GM21576 (cell line): Measurements from ENCODE around the gene NIPAL3.

Experiments
- ATAC-seq: cut with Tn5 transposase; IDR thresholded peaks from one replicate; pipeline ENCODE4 v1.9.1; 2021; ENCODE audit warnings: mild to moderate bottlenecking, moderate library complexity; ENCODE audit not compliant: unreplicated experiment

NIPAL3 gene

GRCh38 chr1:24415334-24415909 is at the start of gene NIPAL3:
TSS of gene NIPAL3 (plus strand) at chr1:24415802. CDS start at chr1:24419548, 3,746 bp downstream.
- ATAC-seq, result peak; percentile 93

DNA sequence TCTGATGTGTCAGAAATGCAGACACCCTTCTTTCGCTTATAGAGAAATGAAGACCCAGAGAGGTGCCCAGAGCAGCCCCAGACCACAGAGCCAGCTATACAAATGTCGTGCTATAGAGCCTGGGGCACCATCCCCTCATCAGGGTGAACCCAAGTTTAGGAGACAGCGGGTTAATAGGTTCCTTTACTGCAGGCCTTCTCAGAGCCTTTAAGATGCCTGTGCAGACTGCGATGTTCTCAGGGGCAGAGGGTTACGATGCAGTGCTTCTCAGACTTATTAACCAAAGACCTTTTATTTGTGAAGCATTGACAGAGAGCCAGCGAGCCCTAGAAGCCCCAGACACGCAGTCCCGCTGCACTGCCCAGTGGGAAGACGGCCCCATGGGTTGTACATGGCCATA is 48.9 kb upstream of the NIPAL3 start:
- ATAC-seq, result no peak

- no peak for ATAC-seq
Measured at GRCh38 chr1:24369199-24369598, 46.4 kb upstream of the NIPAL3 start.

- ATAC-seq, result no peak
Measured at GRCh38 chr1:24369801-24370200, 45.8 kb upstream of the NIPAL3 start.

DNA sequence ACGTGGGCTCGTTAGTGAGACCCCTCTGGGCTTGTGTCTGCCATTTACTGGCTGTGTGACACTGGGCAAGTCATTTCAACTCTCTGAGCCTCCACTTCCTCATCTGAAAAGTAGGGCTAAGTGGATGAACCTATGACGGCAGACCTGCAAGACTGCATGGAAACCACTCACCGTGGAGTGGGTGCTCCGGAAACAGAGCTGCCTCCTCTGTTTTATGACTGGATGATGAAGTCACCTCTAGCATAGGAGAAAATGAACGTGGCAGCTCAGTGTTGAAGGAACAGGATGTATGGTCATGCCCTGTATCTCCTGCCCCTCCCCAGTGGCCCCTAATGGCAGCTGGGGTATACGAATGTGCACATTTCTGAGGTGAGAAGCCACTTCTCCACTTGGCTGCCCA is 42.6 kb upstream of the NIPAL3 start:
- no peak for ATAC-seq

DNA sequence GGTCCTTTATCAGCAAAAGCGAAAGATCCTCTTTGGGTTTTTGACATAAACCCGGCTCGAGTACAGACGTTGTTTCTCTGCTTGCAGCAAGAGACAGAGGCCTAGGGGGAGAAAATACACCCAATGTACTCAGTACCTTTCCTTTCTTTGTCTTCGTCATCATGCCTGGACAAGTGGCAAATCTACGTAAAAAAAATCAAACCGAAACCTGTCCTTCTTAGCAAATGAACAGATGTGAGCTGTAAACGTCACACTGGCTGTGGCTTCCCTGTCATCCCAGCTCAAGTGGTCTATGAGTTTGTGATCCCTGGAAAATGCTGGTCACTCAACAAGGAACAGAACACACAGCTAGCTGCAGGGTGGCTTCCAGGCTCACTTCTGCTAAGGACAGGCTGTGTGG is 41.9 kb upstream of the NIPAL3 start:
- no peak for ATAC-seq

DNA sequence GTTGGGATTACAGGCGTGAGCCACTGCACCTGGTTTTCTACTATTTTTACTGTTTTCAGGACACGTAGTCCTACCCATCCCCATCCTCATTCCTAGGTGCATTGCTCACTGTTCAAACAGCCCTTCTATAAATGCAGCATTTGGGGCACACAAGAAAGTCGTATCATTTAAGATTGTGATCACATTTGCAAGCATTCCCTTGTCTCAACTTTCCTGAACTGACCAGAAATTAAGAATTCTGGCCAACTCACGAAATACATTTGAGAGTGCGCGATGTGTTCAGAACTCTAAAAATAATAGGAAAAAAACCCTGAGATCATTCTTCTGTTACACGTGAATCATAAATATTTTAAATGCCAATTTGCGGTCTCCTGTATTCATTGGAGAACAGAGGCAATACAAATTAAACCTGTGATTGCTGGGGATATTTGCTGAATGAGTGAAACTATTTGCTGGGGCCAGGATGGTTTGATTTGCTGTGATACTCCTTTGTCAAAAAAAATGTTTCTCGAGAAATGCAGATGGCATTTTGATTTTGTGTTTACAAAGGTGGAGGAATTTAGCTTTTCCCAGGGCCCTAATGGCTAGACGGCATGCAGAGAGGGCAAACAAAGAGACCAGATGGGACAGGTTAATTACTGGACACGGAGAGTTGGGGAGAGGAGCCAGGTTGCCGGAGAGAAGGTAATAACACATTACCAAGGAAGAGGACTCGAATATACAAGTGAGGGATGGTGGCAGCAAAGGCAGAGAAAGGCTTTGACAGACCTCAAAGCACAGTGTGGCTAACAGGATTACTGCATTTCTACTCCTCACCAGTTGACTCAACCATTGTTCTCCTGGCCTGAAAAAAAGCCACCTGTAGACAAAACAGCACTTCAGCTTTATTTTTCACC is 40.5 kb upstream of the NIPAL3 start:
- ATAC-seq, result no peak

DNA sequence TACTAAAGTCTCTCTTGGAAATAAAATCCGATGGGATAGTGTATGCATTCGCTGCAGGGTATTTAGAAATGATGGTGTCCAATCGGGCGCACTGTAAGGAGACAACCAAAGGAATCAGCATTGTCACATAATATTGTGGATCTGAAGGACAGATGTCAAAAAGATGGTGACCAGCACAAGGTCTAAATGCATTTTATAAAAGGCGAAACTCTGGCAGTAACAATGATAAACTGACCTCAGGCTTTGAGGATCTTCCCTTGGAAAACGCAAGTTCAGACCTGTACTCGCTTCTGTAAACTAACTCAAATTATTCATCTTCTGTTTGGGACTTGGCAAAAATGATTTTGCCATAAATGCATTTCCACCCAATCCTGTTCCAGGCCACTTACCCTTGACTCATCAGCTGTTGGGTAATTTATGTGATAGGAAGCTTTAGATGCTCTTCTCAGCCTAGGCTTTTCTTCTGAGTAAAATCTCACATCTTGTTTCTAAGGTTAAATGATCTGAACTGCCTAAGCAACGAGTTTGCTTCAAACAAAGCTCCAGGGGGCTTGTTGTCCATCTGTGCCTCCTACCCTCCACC is 35.8 kb upstream of the NIPAL3 start:
- no peak for ATAC-seq

DNA sequence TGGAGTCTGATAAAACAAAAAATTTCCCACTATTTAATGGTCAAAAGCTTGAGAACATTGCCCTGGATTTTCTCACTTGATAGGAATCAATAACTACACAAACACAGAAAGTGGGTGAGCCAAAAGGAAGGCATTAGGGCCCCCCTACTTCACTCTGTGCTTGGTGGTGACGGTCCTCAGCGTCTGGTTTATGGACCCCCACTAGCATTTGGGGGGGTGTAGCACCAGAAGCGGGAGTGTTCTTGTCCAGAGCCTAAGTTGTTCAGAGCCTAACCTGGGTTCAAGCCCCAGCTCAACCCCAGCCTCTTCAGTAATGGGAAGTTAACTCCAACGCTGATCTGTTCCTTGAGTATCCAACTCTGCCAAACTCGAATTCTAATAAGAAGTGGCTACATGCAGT is 35.1 kb upstream of the NIPAL3 start:
- no peak for ATAC-seq

DNA sequence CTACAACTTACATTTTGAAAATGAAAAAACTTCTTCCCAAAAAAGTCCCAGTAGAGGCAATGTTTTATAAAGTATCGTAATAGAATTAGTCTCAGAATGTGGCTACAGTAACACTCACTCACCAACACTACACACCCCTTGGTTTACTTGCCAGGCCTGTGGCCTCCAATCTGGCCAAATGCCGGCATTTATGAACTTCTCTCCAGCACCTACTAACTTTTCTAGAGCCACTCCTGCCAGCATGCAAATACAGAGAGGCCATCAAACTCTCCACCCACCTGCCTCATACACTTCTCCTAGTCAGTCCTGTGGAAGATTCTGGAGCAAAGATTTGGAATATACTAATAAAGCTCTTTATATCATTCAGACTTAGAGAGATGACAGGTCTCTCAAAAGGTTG is 34.3 kb upstream of the NIPAL3 start:
- ATAC-seq, result no peak

GRCh38 chr1:24382165-24382577 is 33.4 kb upstream of the NIPAL3 start:
- no peak for ATAC-seq

DNA sequence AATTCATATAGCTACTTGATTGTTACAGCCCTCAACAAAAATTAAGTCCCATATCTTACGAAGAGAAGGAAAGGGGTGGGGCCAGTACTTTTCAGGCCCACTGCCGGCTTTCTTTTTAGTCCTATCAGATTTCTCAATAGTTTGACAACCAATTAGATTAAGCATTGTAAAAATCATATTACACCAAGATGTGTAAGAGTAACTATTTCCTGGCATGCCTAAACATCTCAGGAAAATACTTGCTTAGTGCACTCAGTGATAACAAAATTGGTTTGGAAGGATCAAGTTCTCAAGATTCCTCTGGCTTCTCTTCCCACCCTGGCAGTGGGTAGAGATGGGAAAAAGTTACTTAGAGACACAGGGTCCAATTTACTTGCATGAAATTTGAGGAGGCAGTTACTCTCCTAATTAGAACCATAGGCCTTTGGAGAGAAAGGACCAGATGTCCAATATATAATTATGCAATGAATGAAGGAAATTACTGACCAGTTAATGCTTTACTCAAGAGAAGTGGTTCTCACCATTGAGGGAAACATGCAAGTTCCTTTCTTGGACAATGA is 32.1 kb upstream of the NIPAL3 start:
- no peak for ATAC-seq

GRCh38 chr1:24384251-24385090 is 31.1 kb upstream of the NIPAL3 start:
- ATAC-seq, result peak; percentile 72

DNA sequence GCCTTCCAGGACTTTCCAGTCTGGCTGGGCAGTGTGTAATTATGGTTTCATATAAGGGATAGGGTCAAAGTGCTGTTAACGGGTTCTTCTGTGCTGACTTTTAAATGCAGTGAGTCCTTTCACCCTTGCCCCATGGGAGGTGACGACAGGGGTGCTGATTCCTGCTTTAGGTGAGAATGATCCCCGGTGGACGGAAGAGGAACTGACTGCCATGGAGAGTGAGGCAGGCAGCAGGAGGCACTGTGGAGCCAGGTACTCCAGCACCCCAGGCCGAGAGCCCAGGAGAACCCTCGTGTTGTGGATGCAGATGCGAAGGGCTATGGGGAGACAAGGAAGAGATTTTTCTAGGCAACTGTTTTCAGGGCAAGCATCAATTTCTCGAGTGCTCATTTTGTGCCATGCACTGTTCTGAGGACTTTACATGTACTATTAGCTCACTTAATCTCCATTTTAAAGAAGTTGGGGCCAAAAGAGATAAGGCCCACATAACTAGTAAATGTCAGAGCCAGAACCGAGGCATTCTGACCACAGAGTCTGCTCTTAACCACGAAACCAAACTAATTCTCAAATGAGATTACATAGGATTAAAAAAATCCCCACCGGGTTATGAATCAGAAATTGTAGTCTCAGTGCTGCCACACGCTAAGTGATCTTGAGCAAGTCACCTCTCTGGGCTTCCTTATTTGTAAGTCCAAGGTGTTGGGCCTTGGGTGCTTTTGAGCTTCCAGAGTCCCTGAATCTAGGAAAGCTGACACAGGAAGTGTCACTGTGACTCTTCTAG is 30.3 kb upstream of the NIPAL3 start:
- ATAC-seq, result no peak

DNA sequence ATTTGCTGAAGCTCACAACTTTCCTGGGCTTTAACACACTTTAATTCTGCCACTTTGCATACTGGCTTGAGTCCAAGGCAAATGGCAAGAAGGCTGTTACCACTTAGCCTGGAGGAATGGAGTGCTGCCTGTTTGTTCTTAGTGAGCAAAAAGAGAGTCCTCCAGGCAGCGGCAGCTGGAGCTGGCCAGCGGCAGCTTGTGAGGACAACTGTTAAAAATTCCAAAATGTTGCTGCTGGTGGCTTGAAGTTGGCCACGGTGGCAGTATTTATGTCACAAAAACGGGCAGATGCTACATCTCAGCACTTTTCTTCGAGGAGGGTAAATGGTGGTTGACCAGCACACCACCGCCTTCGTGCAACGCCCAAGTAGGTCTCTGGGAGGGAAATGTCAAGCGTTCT is 29.4 kb upstream of the NIPAL3 start:
- ATAC-seq, result no peak

DNA sequence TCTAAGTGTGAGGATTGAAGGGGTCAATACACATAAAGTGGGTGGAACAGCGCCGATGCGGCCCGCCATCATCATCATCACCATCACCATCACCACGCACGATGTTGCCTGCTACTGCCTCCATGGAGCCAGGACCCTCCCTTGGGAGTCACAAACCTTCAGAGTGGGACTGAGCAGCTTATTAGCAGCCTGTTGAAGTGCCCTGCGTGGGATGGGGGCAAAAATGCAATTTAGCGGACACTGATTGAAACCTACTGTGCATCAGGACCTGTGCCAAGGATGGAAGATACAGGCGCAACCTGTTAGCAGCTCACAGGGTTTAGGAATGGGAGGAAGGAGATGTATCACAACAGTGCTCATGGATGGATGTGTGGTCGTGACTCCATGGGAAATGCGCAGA is 28.7 kb upstream of the NIPAL3 start:
- ATAC-seq, result no peak

GRCh38 chr1:24387636-24388175 is 27.9 kb upstream of the NIPAL3 start:
- ATAC-seq, result no peak

DNA sequence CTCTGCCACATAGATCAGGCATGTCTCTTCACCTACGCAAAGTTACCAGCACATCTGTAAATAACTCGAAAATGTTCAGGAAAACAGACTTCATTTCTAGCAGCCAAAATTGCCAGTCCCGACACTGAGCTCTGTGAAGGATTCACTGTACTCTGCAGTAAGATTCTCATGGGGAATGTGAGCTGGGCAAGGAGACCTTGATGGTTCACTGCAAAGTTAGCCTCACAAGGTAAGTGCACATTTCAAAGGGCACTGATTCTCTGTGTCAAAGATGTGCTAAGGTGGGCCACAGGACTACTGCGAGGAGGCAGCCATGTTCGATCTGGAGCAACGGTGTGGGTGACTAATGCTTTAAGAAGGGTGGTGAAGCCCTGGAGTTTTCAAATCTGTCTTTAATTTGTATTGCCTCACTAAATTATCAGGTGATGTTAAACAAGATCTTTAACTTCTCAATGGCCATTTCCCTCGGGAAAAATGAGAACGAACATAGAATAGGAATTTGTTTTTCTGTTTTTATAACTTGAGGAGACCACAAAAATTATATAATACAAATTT is 27.2 kb upstream of the NIPAL3 start:
- no peak for ATAC-seq

GRCh38 chr1:24389231-24389678 is 26.3 kb upstream of the NIPAL3 start:
- no peak for ATAC-seq
